ENCODE data around the gene PLEKHH1. TPM values are rescaled to one million over a fixed set of nuclear protein-coding genes. Genes with fewer than 3 reads are reported as not detected.

Gene PLEKHH1
- total and polyA plus RNA-seq, 3 donors from 2014 or later, result 21.4 to 61.3 (median 49.1) TPM

GRCh38 chr14:67555518-67556090, 22.5 kb downstream of the PLEKHH1 start:
- Histone ChIP-seq H3K36me3 (ENCODE audit: low read depth, missing control alignments) (no peaks in the 10 kb centered on the region), H3K27ac (no peak overlapping the region), H3K4me3 (no peak overlapping the region), H3K9me3 (no peaks in the 10 kb centered on the region), H3K27me3 (no peaks in the 10 kb centered on the region), H3K4me1 (no peaks in the 10 kb centered on the region)
- 87 to 96% methylated on average over 9 to 11 of the region's 11 CpGs for WGBS, 2 donors
- DNase-seq, result no peak
- intact Hi-C loops (cut with DNase I; ENCODE audit: low total_unique reads), result no loop called here
- TF ChIP-seq, protein P1, sequence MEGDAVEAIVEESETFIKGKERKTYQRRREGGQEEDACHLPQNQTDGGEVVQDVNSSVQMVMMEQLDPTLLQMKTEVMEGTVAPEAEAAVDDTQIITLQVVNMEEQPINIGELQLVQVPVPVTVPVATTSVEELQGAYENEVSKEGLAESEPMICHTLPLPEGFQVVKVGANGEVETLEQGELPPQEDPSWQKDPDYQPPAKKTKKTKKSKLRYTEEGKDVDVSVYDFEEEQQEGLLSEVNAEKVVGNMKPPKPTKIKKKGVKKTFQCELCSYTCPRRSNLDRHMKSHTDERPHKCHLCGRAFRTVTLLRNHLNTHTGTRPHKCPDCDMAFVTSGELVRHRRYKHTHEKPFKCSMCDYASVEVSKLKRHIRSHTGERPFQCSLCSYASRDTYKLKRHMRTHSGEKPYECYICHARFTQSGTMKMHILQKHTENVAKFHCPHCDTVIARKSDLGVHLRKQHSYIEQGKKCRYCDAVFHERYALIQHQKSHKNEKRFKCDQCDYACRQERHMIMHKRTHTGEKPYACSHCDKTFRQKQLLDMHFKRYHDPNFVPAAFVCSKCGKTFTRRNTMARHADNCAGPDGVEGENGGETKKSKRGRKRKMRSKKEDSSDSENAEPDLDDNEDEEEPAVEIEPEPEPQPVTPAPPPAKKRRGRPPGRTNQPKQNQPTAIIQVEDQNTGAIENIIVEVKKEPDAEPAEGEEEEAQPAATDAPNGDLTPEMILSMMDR (IDR thresholded peaks at IDR 0.05), result no peak
- no peak for TF ChIP-seq POLR2A (IDR thresholded peaks at IDR 0.05)

GRCh38 chr14:67556671-67557070, 23.6 kb downstream of the PLEKHH1 start:
- WGBS, 2 donors, result 76 to 81% methylated on average over 2 of the region's 2 CpGs

GRCh38 chr14:67557118-67557517, 24.0 kb downstream of the PLEKHH1 start:
- no peak for DNase-seq
- Histone ChIP-seq H3K27ac (no peak overlapping the region), H3K27me3 (no peaks in the 10 kb centered on the region), H3K4me1 (no peaks in the 10 kb centered on the region), H3K9me3 (no peaks in the 10 kb centered on the region), H3K4me3 (no peak overlapping the region), H3K36me3 (ENCODE audit: low read depth, missing control alignments) (no peaks in the 10 kb centered on the region)
- WGBS, 2 donors, result 83% methylated on average over 7 of the region's 7 CpGs
- intact Hi-C loops (cut with DNase I; ENCODE audit: low total_unique reads), result no loop called here
- TF ChIP-seq POLR2A (IDR thresholded peaks at IDR 0.05), result no peak
- TF ChIP-seq, protein P1 (IDR thresholded peaks at IDR 0.05), result no peak

More at GRCh38 chr14:67556671-67557070, 23.6 kb downstream of the PLEKHH1 start:
- TF ChIP-seq, protein P1 (IDR thresholded peaks at IDR 0.05), result no peak
- TF ChIP-seq POLR2A (IDR thresholded peaks at IDR 0.05), result no peak
- H3K36me3 ChIP-seq (ENCODE audit: low read depth, missing control alignments), result no peaks in the 10 kb centered on the region
- no peaks in the 10 kb centered on the region for H3K9me3 ChIP-seq
- no peak overlapping the region for H3K27ac ChIP-seq
- intact Hi-C loops (cut with DNase I; ENCODE audit: low total_unique reads), result no loop called here
- no peak overlapping the region for H3K4me3 ChIP-seq
- H3K4me1 ChIP-seq, result no peaks in the 10 kb centered on the region
- DNase-seq, result no peak
- H3K27me3 ChIP-seq, result no peaks in the 10 kb centered on the region

DNA sequence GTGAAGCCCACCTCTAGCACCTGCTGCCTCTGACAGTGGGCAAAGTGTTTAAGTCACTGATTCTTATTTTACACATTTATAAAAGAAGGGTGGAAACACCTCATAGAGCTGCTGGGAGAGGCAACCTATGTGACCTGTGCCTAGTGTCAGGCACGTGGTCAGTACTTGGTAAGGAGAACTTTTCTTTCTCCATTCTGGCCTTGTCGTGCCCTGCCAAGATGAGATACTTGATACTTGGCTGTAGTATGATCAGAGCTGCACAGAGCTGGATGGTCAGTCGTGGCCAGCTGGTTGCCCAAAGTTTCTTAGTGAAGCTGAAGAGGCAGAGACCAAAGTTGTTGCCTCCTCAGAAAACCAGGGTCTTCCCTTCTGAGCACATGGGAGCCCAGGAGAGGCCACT, 24.6 kb downstream of the PLEKHH1 start:
- intact Hi-C loops (cut with DNase I; ENCODE audit: low total_unique reads), result no loop called here
- DNase-seq, result no peak
- Histone ChIP-seq H3K27ac (no peak overlapping the region), H3K4me3 (no peak overlapping the region), H3K36me3 (ENCODE audit: low read depth, missing control alignments) (no peaks in the 10 kb centered on the region), H3K4me1 (no peaks in the 10 kb centered on the region), H3K9me3 (no peaks in the 10 kb centered on the region), H3K27me3 (no peaks in the 10 kb centered on the region)
- 76 to 95% methylated on average over 3 of the region's 3 CpGs for WGBS, 2 donors
- no peak for TF ChIP-seq POLR2A (IDR thresholded peaks at IDR 0.05)
- TF ChIP-seq, protein P1 (IDR thresholded peaks at IDR 0.05), result no peak

GRCh38 chr14:67559639-67560038, 26.5 kb downstream of the PLEKHH1 start:
- no peak overlapping the region for H3K4me3 ChIP-seq
- no peaks in the 10 kb centered on the region for H3K9me3 ChIP-seq
- DNase-seq, result no peak
- H3K36me3 ChIP-seq (ENCODE audit: low read depth, missing control alignments), result no peaks in the 10 kb centered on the region
- H3K27me3 ChIP-seq, result no peaks in the 10 kb centered on the region
- intact Hi-C loops (cut with DNase I; ENCODE audit: low total_unique reads), result no loop called here
- H3K4me1 ChIP-seq, result no peaks in the 10 kb centered on the region
- TF ChIP-seq POLR2A (IDR thresholded peaks at IDR 0.05), result no peak
- TF ChIP-seq, protein P1 (IDR thresholded peaks at IDR 0.05), result no peak
- no peak overlapping the region for H3K27ac ChIP-seq
- 66 to 74% methylated on average over 4 of the region's 4 CpGs for WGBS, 2 donors

All from testis (tissue), 3 donors.